SU-DHL-6 (cell line): Measurements from ENCODE around the gene ADAMTS12.
"Not testable (repeated sequence)": the region's sequence is repeated elsewhere in the genome, so short reads cannot be mapped to it uniquely, and the experiment has no call there.

ENCODE experiments used
- H2AFZ ChIP-seq: fragments of 200-600 bp; sonication (generic); 2 replicates; pipeline ENCODE4 v1.6.1; 2014; ENCODE audit warnings: low read depth, mild to moderate bottlenecking, moderate library complexity, mixed read lengths, antibody characterized with exemption, low read length; ENCODE audit not compliant: severe bottlenecking
- H3F3A ChIP-seq: fragments of 200-600 bp; shearing (Covaris generic); 2 replicates; pipeline ENCODE4 v1.6.0; 2016; ENCODE audit warnings: antibody characterized with exemption, mild to moderate bottlenecking; ENCODE audit not compliant: insufficient read depth
- H3K27ac ChIP-seq: fragments of 200-600 bp; sonication (generic); 2 replicates; pipeline ENCODE4 v1.5.1; 2016; ENCODE audit warnings: low read depth, mild to moderate bottlenecking, low read length, moderate library complexity, mixed read lengths
- H3K27me3 ChIP-seq: fragments of 200-600 bp; sonication (generic), shearing (Covaris generic); 2 replicates; pipeline ENCODE4 v1.6.0; 2014; ENCODE audit warnings: mild to moderate bottlenecking, low read length
- H3K36me3 ChIP-seq: fragments of 200-600 bp; sonication (generic); 2 replicates; pipeline ENCODE4 v1.6.1; 2014; ENCODE audit warnings: mild to moderate bottlenecking, low read length, mixed read lengths
- H3K4me2 ChIP-seq: fragments of 300-600, 200-600 bp; shearing (Covaris generic), sonication (generic); 2 replicates; pipeline ENCODE4 v1.6.0; 2014; ENCODE audit warnings: low read length, low read depth, mild to moderate bottlenecking; ENCODE audit not compliant: poor library complexity, severe bottlenecking
- H3K4me3 ChIP-seq: fragments of 200-600 bp; sonication (generic); 2 replicates; pipeline ENCODE4 v1.5.1; 2014; ENCODE audit warnings: antibody characterized with exemption, low read length, mild to moderate bottlenecking, mixed read lengths; ENCODE audit not compliant: insufficient read depth, poor library complexity, severe bottlenecking
- H3K79me2 ChIP-seq: fragments of 200-600 bp; sonication (generic); 2 replicates; pipeline ENCODE4 v1.6.1; 2014; ENCODE audit warnings: mild to moderate bottlenecking, low read length, moderate library complexity; ENCODE audit not compliant: insufficient read depth
- H3K9ac ChIP-seq: fragments of 200-600 bp; sonication (generic); 2 replicates; pipeline ENCODE4 v1.7.0; 2014; ENCODE audit warnings: mild to moderate bottlenecking, low read length
- H3K9me2 ChIP-seq: fragments of 200-600 bp; sonication (generic); replicated peaks from 2 replicates; pipeline ENCODE4 v1.6.1; 2014; ENCODE audit warnings: low read length; ENCODE audit not compliant: insufficient read depth
- H3K9me3 ChIP-seq: fragments of 200-600 bp; sonication (generic); 2 replicates; pipeline ENCODE4 v1.6.1; 2014; ENCODE audit warnings: low read length, mixed read lengths; ENCODE audit not compliant: insufficient read depth
- H4K20me1 ChIP-seq: fragments of 200-600 bp; sonication (generic); 2 replicates; pipeline ENCODE4 v1.6.1; 2014; ENCODE audit warnings: low read depth, mild to moderate bottlenecking, antibody characterized with exemption, low read length, moderate library complexity, mixed read lengths
- EZH2phosphoT487 ChIP-seq: fragments of 200-600 bp; sonication (generic), shearing (Covaris generic); conservative IDR thresholded peaks from 2 replicates; pipeline ENCODE4 v1.6.1; 2018; ENCODE audit warnings: mild to moderate bottlenecking, antibody characterized with exemption, low read length, moderate library complexity, mixed read lengths
- TF ChIP-seq, protein P1 (sequence below): fragments of 200-600 bp; sonication (generic); IDR thresholded peaks from one replicate; pipeline ENCODE4 v1.5.1; 2017; ENCODE audit warnings: antibody characterized with exemption, mild to moderate bottlenecking, low read length, moderate library complexity; ENCODE audit not compliant: insufficient read depth, poor library complexity, severe bottlenecking

ADAMTS12 gene

DNA sequence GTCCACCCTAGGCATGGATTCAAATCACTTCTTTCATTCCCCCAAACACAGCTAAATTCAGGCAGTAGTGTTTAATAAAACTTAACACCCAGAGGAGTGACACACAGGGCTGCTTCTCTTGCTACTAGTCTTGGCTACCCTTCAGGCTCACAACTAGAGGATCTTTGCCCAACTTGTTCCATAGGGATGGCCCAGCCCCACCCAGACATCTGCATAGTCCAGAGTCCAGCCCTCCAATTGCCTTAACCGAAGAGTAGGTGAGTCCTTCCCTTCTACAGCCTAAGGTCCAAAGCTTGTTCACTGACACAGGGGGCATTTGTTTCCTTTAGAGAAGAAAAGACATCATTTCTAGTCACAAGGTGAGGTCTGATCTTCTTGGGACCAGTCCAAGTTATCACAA is 29.2 kb upstream of the ADAMTS12 start:
- no peaks in the 10 kb centered on the region for H4K20me1 ChIP-seq
- no peak overlapping the region for H3K4me3 ChIP-seq
- no peak overlapping the region for H3K9ac ChIP-seq
- no peaks in the 10 kb centered on the region for H3K36me3 ChIP-seq
- no peak overlapping the region for H3K4me2 ChIP-seq
- H3K79me2 ChIP-seq = no peaks in the 10 kb centered on the region
- H2AFZ ChIP-seq = no peak overlapping the region
- H3K27me3 ChIP-seq = no peaks in the 10 kb centered on the region
- no peaks in the 10 kb centered on the region; the same call in 1 of the 2 replicates for H3K9me3 ChIP-seq
- H3K27ac ChIP-seq = no peak overlapping the region
- H3F3A ChIP-seq = no peaks in the 10 kb centered on the region
- H3K9me2 ChIP-seq = no peaks in the 10 kb centered on the region
- TF ChIP-seq, protein P1, sequence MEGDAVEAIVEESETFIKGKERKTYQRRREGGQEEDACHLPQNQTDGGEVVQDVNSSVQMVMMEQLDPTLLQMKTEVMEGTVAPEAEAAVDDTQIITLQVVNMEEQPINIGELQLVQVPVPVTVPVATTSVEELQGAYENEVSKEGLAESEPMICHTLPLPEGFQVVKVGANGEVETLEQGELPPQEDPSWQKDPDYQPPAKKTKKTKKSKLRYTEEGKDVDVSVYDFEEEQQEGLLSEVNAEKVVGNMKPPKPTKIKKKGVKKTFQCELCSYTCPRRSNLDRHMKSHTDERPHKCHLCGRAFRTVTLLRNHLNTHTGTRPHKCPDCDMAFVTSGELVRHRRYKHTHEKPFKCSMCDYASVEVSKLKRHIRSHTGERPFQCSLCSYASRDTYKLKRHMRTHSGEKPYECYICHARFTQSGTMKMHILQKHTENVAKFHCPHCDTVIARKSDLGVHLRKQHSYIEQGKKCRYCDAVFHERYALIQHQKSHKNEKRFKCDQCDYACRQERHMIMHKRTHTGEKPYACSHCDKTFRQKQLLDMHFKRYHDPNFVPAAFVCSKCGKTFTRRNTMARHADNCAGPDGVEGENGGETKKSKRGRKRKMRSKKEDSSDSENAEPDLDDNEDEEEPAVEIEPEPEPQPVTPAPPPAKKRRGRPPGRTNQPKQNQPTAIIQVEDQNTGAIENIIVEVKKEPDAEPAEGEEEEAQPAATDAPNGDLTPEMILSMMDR = no peak
- no peak for TF ChIP-seq EZH2phosphoT487

DNA sequence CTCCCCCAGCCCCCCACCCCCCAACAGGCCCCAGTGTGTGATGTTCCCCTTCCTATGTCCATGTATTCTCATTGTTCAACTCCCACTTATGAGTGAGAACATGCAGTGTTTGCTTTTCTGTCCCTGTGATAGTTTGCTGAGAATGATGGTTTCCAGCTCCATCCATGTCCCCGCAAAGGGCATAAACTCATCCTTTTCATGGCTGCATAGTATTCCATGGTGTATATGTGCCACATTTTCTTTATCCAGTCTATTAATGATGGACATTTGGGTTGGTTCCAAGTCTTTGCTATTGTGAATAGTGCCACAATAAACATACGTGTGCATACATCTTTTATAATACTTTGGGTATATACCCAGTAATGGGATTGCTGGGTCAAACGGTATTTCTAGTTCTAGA is 23.1 kb upstream of the ADAMTS12 start:
- H3K27me3 ChIP-seq, H3K9me2 ChIP-seq, H3K4me2 ChIP-seq, H3K27ac ChIP-seq, H3K36me3 ChIP-seq, H2AFZ ChIP-seq, H3F3A ChIP-seq, H3K4me3 ChIP-seq, H4K20me1 ChIP-seq, H3K9me3 ChIP-seq, H3K9ac ChIP-seq, H3K79me2 ChIP-seq: not testable (repeated sequence)

DNA sequence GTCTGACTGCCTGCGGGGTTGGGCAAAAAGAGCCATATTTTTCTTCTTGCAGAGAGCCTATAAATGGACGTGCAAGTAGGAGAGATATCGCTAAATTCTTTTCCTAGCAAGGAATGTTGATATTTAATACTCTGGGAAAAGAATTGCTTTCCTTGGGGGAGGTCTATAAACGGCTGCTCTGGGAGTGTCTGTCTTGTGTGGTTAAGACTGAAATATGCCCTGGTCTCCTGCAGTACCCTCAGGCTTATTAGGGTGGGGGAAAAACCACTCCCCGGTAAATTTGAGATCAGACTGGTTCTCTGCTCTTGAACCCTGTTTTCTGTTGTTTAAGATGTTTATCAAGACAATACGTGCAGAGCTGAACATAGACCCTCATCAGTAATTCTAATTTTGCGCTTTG is 14.5 kb upstream of the ADAMTS12 start:
- H3K4me2 ChIP-seq, H4K20me1 ChIP-seq, H3K36me3 ChIP-seq, H3F3A ChIP-seq, H3K9me2 ChIP-seq, H3K27me3 ChIP-seq, H3K9ac ChIP-seq, H3K27ac ChIP-seq, H3K79me2 ChIP-seq, H3K4me3 ChIP-seq, H3K9me3 ChIP-seq, H2AFZ ChIP-seq: not testable (repeated sequence)

DNA sequence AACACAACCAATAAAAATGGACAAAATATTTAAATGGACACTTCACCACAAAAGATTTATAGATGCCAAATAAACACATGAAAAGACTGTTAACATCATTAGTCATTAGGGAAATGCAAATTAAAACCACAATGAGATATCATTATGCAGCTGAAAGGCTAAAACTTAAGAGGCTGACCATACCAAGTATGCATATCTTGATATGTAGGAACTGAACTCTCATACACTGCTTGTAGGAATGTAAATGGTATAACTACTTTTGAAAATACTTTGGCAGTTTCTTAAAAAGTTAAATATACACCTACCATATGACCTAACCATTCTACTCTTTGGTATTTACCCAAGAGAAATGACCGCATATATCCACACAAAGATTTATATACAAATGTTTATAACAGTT is 13.6 kb upstream of the ADAMTS12 start:
- peaks cover 6% of the 10 kb centered on the region; the same call in 1 of the 2 replicates for H3K9me3 ChIP-seq
- H3F3A ChIP-seq = no peaks in the 10 kb centered on the region
- no peak for TF ChIP-seq EZH2phosphoT487
- TF ChIP-seq, protein P1 = no peak
- H3K36me3 ChIP-seq = no peaks in the 10 kb centered on the region
- H4K20me1 ChIP-seq = no peaks in the 10 kb centered on the region
- H3K4me3 ChIP-seq = no peak overlapping the region
- H3K9me2 ChIP-seq = no peaks in the 10 kb centered on the region
- H2AFZ ChIP-seq = no peak overlapping the region
- no peaks in the 10 kb centered on the region for H3K79me2 ChIP-seq
- no peak overlapping the region for H3K4me2 ChIP-seq
- no peaks in the 10 kb centered on the region for H3K27me3 ChIP-seq
- H3K9ac ChIP-seq = no peak overlapping the region
- no peak overlapping the region for H3K27ac ChIP-seq
